Measurements from ENCODE around the gene IDH3G. TPM values are rescaled to one million over a fixed set of nuclear protein-coding genes. Genes with fewer than 3 reads are reported as not detected.

The IDH3G gene
- total RNA-seq, 1 experiment from 2014 or later, result 43.2 TPM

DNA sequence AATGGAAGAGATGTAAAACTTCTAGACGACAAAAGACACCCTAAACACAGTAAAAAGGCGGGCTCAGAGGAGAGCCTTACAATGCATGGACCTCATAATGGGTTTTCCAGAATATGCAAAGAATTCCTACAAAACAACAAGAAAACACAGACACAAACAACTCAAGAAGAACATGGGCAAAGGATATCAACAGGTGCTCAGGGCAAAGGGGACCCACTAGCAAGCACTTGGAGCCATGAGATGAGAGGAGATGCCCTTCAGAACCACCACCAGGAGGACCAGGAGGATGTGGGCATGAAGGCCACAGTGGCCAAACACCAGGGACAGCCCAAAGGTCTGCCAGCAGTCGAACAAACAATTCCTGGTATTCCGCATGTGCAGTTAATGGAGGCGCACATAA lies 19.0 kb upstream of the IDH3G start:
- Histone ChIP-seq H3T11ph (ENCODE audit: low read length) (no peak overlapping the region), H3K23me2 (ENCODE audit: insufficient read length, low read depth, low read length, poor library complexity, severe bottlenecking) (no peaks in the 10 kb centered on the region), H3K18ac (ENCODE audit: insufficient read length, low read depth, low read length) (no peak overlapping the region), H3K27ac (ENCODE audit: insufficient read length, low read depth, low read length) (no peak overlapping the region), H3K27me3 (ENCODE audit: insufficient read depth, low read length) (no peaks in the 10 kb centered on the region), H2AFZ (ENCODE audit: low read length) (no peak overlapping the region), H3K79me1 (ENCODE audit: insufficient read depth, low read depth, low read length, poor library complexity, severe bottlenecking) (no peaks in the 10 kb centered on the region), H2BK15ac (ENCODE audit: low read depth, low read length) (no peak overlapping the region), H3K79me2 (ENCODE audit: insufficient read depth, low read length) (peaks cover 52% of the 10 kb centered on the region), H3K4me1 (ENCODE audit: insufficient read depth, low read length) (no peaks in the 10 kb centered on the region; the same call in 1 of the 2 replicates), H2AK5ac (ENCODE audit: insufficient read length, low read length) (no peak overlapping the region), H3K9me3 (ENCODE audit: control insufficient read depth, low read depth, low read length) (peaks cover 23% of the 10 kb centered on the region), H4K20me1 (ENCODE audit: control insufficient read depth, insufficient read depth, insufficient read length) (no peaks in the 10 kb centered on the region), H3K56ac (ENCODE audit: insufficient read length, low read depth, low read length) (no peak overlapping the region), H3K9ac (ENCODE audit: extremely low read depth, insufficient read length, low read length) (no peak overlapping the region), H3K4me2 (ENCODE audit: insufficient read depth, insufficient read length, low read length) (no peak overlapping the region), H2BK5ac (ENCODE audit: insufficient read length, low read length) (no peak overlapping the region), H2BK20ac (ENCODE audit: low read depth, low read length, poor library complexity, severe bottlenecking) (no peak overlapping the region), H3K4ac (ENCODE audit: low read depth, low read length) (no peak overlapping the region), H4K91ac (ENCODE audit: insufficient read length, low read depth, low read length) (no peak overlapping the region), H2BK12ac (ENCODE audit: insufficient read length, low read depth, low read length) (no peak overlapping the region), H3K23ac (ENCODE audit: insufficient read length, low read depth, low read length) (no peak overlapping the region), H2BK120ac (ENCODE audit: low read depth, low read length, poor library complexity, severe bottlenecking) (no peak overlapping the region), H4K8ac (replicated peaks; ENCODE audit: insufficient read length, low read depth, low read length) (no peak overlapping the region), H3K14ac (ENCODE audit: insufficient read depth, low read length) (no peak overlapping the region), H4K5ac (ENCODE audit: insufficient read length, low read depth, low read length) (no peak overlapping the region)
- Mint-ChIP-seq H3K27me3 (ENCODE audit: low read depth) (peaks cover 2% of the 10 kb centered on the region), H3K9me3 (peaks cover 71% of the 10 kb centered on the region in 2 experiments), H3K36me3 (ENCODE audit: insufficient read depth in 1 of 3, low read depth in 3 of 3) (peaks cover 0 to 34% (median 23%) of the 10 kb centered on the region in 3 experiments; a peak in 6 of 7 replicates), H3K27ac (0 out of 7 replicates have a peak overlapping the region, but pooled peaks of 1 of the 3 experiments have one; percentile 1), H3K4me3 (no peak overlapping the region; a peak in 1 of 5 replicates), H3K4me1 (peaks cover 31% of the 10 kb centered on the region in 2 experiments)
- TF ChIP-seq, protein P1, sequence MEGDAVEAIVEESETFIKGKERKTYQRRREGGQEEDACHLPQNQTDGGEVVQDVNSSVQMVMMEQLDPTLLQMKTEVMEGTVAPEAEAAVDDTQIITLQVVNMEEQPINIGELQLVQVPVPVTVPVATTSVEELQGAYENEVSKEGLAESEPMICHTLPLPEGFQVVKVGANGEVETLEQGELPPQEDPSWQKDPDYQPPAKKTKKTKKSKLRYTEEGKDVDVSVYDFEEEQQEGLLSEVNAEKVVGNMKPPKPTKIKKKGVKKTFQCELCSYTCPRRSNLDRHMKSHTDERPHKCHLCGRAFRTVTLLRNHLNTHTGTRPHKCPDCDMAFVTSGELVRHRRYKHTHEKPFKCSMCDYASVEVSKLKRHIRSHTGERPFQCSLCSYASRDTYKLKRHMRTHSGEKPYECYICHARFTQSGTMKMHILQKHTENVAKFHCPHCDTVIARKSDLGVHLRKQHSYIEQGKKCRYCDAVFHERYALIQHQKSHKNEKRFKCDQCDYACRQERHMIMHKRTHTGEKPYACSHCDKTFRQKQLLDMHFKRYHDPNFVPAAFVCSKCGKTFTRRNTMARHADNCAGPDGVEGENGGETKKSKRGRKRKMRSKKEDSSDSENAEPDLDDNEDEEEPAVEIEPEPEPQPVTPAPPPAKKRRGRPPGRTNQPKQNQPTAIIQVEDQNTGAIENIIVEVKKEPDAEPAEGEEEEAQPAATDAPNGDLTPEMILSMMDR (conservative IDR thresholded peaks at IDR 0.05), result no peak
- no peak for DNase-seq
- no CpG with 5 or more reads among the region's 5 CpGs for WGBS (ENCODE audit: extremely low coverage, insufficient read length, low lambda C conversion rate)

Measured in H9 (cell line).